ENCODE data around the gene ANGPTL2.
A peak's percentile ranks its signal among the peaks of the same experiment; 100 is the strongest.
"Not testable (repeated sequence)": the region's sequence is repeated elsewhere in the genome, so short reads cannot be mapped to it uniquely, and the experiment has no call there.

ANGPTL2 gene

GRCh38 chr9:127154390-127155191 lies 32.2 kb upstream of the ANGPTL2 start:
- DNase-seq = peak; percentile 92

GRCh38 chr9:127154003-127154389 lies 31.6 kb upstream of the ANGPTL2 start:
- DNase-seq = no peak

GRCh38 chr9:127153501-127153900 lies 31.1 kb upstream of the ANGPTL2 start:
- DNase-seq = no peak

GRCh38 chr9:127149463-127150390 lies 27.3 kb upstream of the ANGPTL2 start:
- no peak for DNase-seq

- no peak for DNase-seq
Measured at GRCh38 chr9:127149010-127149409, 26.6 kb upstream of the ANGPTL2 start.

GRCh38 chr9:127148014-127148413 lies 25.6 kb upstream of the ANGPTL2 start:
- no peak for DNase-seq

- DNase-seq = no peak
Measured at GRCh38 chr9:127147251-127147650, 24.8 kb upstream of the ANGPTL2 start.

- not testable (repeated sequence) for DNase-seq
Measured at GRCh38 chr9:127146841-127147240, 24.4 kb upstream of the ANGPTL2 start.

- no peak for DNase-seq
Measured at GRCh38 chr9:127144670-127145445, 22.4 kb upstream of the ANGPTL2 start.

GRCh38 chr9:127143920-127144465 lies 21.6 kb upstream of the ANGPTL2 start:
- DNase-seq = no peak

- DNase-seq = no peak
Measured at GRCh38 chr9:127142931-127143464, 20.6 kb upstream of the ANGPTL2 start.

GRCh38 chr9:127142291-127142690 lies 19.9 kb upstream of the ANGPTL2 start:
- no peak for DNase-seq

- DNase-seq = no peak
Measured at GRCh38 chr9:127140842-127141675, 18.6 kb upstream of the ANGPTL2 start.

- DNase-seq = no peak
Measured at GRCh38 chr9:127140181-127140580, 17.7 kb upstream of the ANGPTL2 start.

GRCh38 chr9:127139775-127140174 lies 17.3 kb upstream of the ANGPTL2 start:
- no peak for DNase-seq

GRCh38 chr9:127139071-127139731 lies 16.8 kb upstream of the ANGPTL2 start:
- no peak for DNase-seq

- DNase-seq = no peak
Measured at GRCh38 chr9:127138444-127138843, 16.0 kb upstream of the ANGPTL2 start.

GRCh38 chr9:127137640-127138360 lies 15.4 kb upstream of the ANGPTL2 start:
- no peak for DNase-seq

- no peak for DNase-seq
Measured at GRCh38 chr9:127136880-127137639, 14.6 kb upstream of the ANGPTL2 start.
